GM23338 (cell line): ENCODE data around the gene ALDH1L2. TPM values are rescaled to one million over a fixed set of nuclear protein-coding genes. Genes with fewer than 3 reads are reported as not detected.

ENCODE experiments used
- ATAC-seq: fragments of 200-7000 bp; cut with Tn5 transposase; 3 replicates; pipeline ENCODE4 v1.9.1; 2020
- DNase-seq: peaks from one replicate; pipeline ENCODE4 v3.0.0-alpha.2; 2015; ENCODE audit warnings: low spot score
- H2AFZ ChIP-seq: fragments of 200-600 bp; sonication (generic); 2 replicates; pipeline ENCODE4 v1.8.0; 2016; ENCODE audit warnings: antibody characterized with exemption, mild to moderate bottlenecking, moderate library complexity
- H3F3A ChIP-seq: fragments of 200-600 bp; sonication (generic); replicated peaks from 2 replicates; pipeline ENCODE4 v1.8.0; 2017; ENCODE audit warnings: antibody characterized with exemption, mixed run types, low read depth
- H3K27ac ChIP-seq: fragments of 200-600 bp; sonication (generic); 2 replicates; pipeline ENCODE4 v1.6.1; 2016; ENCODE audit warnings: low read depth
- H3K27me3 ChIP-seq: fragments of 200-600 bp; sonication (generic); 2 replicates; pipeline ENCODE4 v1.8.0; 2016; ENCODE audit warnings: mild to moderate bottlenecking, mixed run types, moderate library complexity; ENCODE audit not compliant: insufficient read depth
- H3K36me3 ChIP-seq: fragments of 200-600 bp; sonication (generic); 2 replicates; pipeline ENCODE4 v1.8.0; 2016; ENCODE audit warnings: mild to moderate bottlenecking; ENCODE audit not compliant: insufficient read depth
- H3K4me1 ChIP-seq: fragments of 200-600 bp; sonication (generic); 2 replicates; pipeline ENCODE4 v1.8.0; 2016; ENCODE audit warnings: mild to moderate bottlenecking, moderate library complexity; ENCODE audit not compliant: insufficient read depth
- H3K4me2 ChIP-seq: fragments of 200-600 bp; sonication (generic); 2 replicates; pipeline ENCODE4 v1.7.1; 2017; ENCODE audit warnings: mixed run types
- H3K4me3 ChIP-seq: fragments of 200-600 bp; sonication (generic); 2 replicates; pipeline ENCODE4 v1.6.1; 2016; ENCODE audit warnings: mixed run types
- H3K79me2 ChIP-seq: fragments of 200-600 bp; sonication (generic); replicated peaks from 2 replicates; pipeline ENCODE4 v1.8.0; 2017; ENCODE audit warnings: mild to moderate bottlenecking; ENCODE audit not compliant: insufficient read depth
- H3K9me2 ChIP-seq: fragments of 200-600 bp; sonication (generic); 2 replicates; pipeline ENCODE4 v1.8.0; 2017; ENCODE audit not compliant: insufficient read depth
- H4K20me1 ChIP-seq: fragments of 200-600 bp; sonication (generic); replicated peaks from 2 replicates; pipeline ENCODE4 v1.8.0; 2017; ENCODE audit warnings: mild to moderate bottlenecking; ENCODE audit not compliant: insufficient read depth
- H3K27ac Mint-ChIP-seq: 2 replicates; pipeline ENCODE4 v1.8.0; 2020; ENCODE audit warnings: inconsistent platforms, mild to moderate bottlenecking, moderate library complexity, mixed read lengths
- H3K27me3 Mint-ChIP-seq: 3 replicates; pipeline ENCODE4 v1.8.0; 2022; ENCODE audit warnings: low read depth, mild to moderate bottlenecking, moderate library complexity, mixed read lengths, inconsistent platforms; ENCODE audit not compliant: insufficient read depth, poor library complexity
- H3K36me3 Mint-ChIP-seq: 3 replicates; pipeline ENCODE4 v1.8.0; 2021; ENCODE audit warnings: low read depth, mild to moderate bottlenecking, inconsistent platforms, moderate library complexity, mixed read lengths
- H3K4me1 Mint-ChIP-seq: 3 replicates; pipeline ENCODE4 v1.8.0; 2020; ENCODE audit warnings: mild to moderate bottlenecking, inconsistent platforms, mixed read lengths
- H3K4me3 Mint-ChIP-seq: 3 replicates; pipeline ENCODE4 v1.8.0; 2021; ENCODE audit warnings: moderate library complexity, mild to moderate bottlenecking, inconsistent platforms, mixed read lengths
- H3K9me3 Mint-ChIP-seq: 3 replicates; pipeline ENCODE4 v1.8.0; 2020; ENCODE audit warnings: moderate library complexity, mild to moderate bottlenecking, inconsistent platforms, mixed read lengths
- CREB1 ChIP-seq: fragments of 250-450 bp; sonication (Bioruptor Pico); IDR thresholded peaks from 2 replicates; pipeline ENCODE4 v1.5.0; 2020; ENCODE audit warnings: low read depth, mild to moderate bottlenecking, moderate library complexity
- CTCF ChIP-seq, 2 experiments: fragments of 200-600 bp in 1 of 2; sonication (generic) in 1 of 2; conservative IDR thresholded peaks; 2 replicates each; pipeline versions ENCODE4 v1.5.1 to v1.6.1; 2016 to 2017; ENCODE audit warnings: antibody characterized with exemption in 2 of 2, low read depth in 2 of 2, mild to moderate bottlenecking in 2 of 2, moderate library complexity in 1 of 2
- ETS1 ChIP-seq: IDR thresholded peaks from 2 replicates; pipeline ENCODE4 v1.6.1; 2016; ENCODE audit warnings: antibody characterized with exemption
- EZH2 ChIP-seq: fragments of 200-600 bp; sonication (generic); IDR thresholded peaks from one replicate; pipeline ENCODE4 v1.8.0; 2017; ENCODE audit warnings: antibody characterized with exemption, mild to moderate bottlenecking, low read depth; ENCODE audit not compliant: unreplicated experiment
- JUNB ChIP-seq: IDR thresholded peaks from one replicate; pipeline ENCODE4 v1.6.1; 2016; ENCODE audit warnings: antibody characterized with exemption; ENCODE audit not compliant: unreplicated experiment
- NANOG ChIP-seq: IDR thresholded peaks from 2 replicates; pipeline ENCODE4 v1.6.1; 2016; ENCODE audit warnings: antibody characterized with exemption, borderline replicate concordance
- POLR2AphosphoS5 ChIP-seq: IDR thresholded peaks from 2 replicates; pipeline ENCODE4 v1.6.1; 2016; ENCODE audit warnings: antibody characterized with exemption, low read depth
- REST ChIP-seq: IDR thresholded peaks from one replicate; pipeline ENCODE4 v1.6.1; 2018; ENCODE audit warnings: antibody characterized with exemption; ENCODE audit not compliant: unreplicated experiment
- ZNF114 ChIP-seq: fragments of 250-450 bp; sonication (Bioruptor Pico); IDR thresholded peaks from 2 replicates; pipeline ENCODE4 v1.5.0; 2020; ENCODE audit warnings: mild to moderate bottlenecking, moderate library complexity
- ZNF331 ChIP-seq: fragments of 250-450 bp; sonication (Bioruptor Pico); IDR thresholded peaks from 2 replicates; pipeline ENCODE4 v1.5.0; 2020; ENCODE audit warnings: low read depth, mild to moderate bottlenecking, moderate library complexity
- polyA plus RNA-seq: library from polyadenylated mRNA; unstranded; fragments of >200 nt; fragmentation: Nextera tagmentation; extraction: Ambion mirVana; gene quantifications from 2 replicates; pipeline ENCODE4 v1.2.1, GENCODE V29; 2016
- total RNA-seq: library from RNA; depleted of rRNA; stranded (reverse); fragments of >200 nt; shearing (Covaris generic); gene quantifications from 2 replicates; pipeline ENCODE4 v1.2.3, GENCODE V29; 2014
- TF ChIP-seq, protein P1 (sequence below): fragments of 250-450 bp; sonication (Bioruptor Pico); IDR thresholded peaks from 2 replicates; pipeline ENCODE4 v1.5.0; 2020; ENCODE audit warnings: mild to moderate bottlenecking, moderate library complexity

Gene ALDH1L2
- total and polyA plus RNA-seq, 2 experiments from 2014 or later, result 5.8 to 9.1 TPM

DNA sequence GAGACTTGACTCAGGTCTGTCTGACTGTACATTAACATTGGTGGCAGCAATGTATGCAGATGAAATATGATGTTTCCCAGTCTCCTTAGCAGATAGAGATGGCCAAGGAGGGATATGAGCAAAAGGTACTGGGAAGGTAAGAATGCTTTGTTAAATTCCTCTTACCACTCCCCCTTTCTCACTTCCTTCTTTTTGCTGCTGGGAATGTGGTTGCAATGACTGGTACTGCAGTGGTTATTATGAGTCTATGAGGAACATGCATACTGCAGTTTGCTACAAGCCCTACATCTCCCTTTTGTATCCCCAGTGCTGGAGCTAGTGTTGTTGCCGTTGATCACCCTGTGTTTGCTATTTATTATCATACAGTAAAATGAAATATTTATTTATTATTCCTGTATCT lies 35.9 kb downstream of the ALDH1L2 start:
- Histone ChIP-seq H3K36me3 (no peaks in the 10 kb centered on the region; the same call in 1 of the 2 replicates), H3K9me2 (no peaks in the 10 kb centered on the region), H4K20me1 (no peaks in the 10 kb centered on the region), H2AFZ (no peak overlapping the region), H3K79me2 (no peaks in the 10 kb centered on the region), H3K27me3 (no peaks in the 10 kb centered on the region), H3F3A (no peaks in the 10 kb centered on the region), H3K4me3 (no peak overlapping the region), H3K4me2 (no peak overlapping the region), H3K4me1 (no peaks in the 10 kb centered on the region; the same call in 1 of the 2 replicates), H3K27ac (no peak overlapping the region)
- Mint-ChIP-seq H3K27me3 (no peaks in the 10 kb centered on the region), H3K4me1 (peaks cover 2% of the 10 kb centered on the region; the same call in 2 of the 3 replicates), H3K27ac (no peak overlapping the region), H3K4me3 (no peak overlapping the region), H3K9me3 (no peaks in the 10 kb centered on the region), H3K36me3 (peaks cover 46% of the 10 kb centered on the region)
- TF ChIP-seq ZNF114 (CRISPR knock-in tag) (no peak), CREB1 (CRISPR knock-in tag) (no peak), JUNB (no peak), CTCF (conservative IDR thresholded peaks at IDR 0.05; ENCODE audit: low read depth in 2 of 2) (no peak), EZH2 (no peak), ZNF331 (CRISPR knock-in tag) (no peak), POLR2AphosphoS5 (no peak), REST (no peak), NANOG (no peak), ETS1 (no peak)
- TF ChIP-seq, protein P1, sequence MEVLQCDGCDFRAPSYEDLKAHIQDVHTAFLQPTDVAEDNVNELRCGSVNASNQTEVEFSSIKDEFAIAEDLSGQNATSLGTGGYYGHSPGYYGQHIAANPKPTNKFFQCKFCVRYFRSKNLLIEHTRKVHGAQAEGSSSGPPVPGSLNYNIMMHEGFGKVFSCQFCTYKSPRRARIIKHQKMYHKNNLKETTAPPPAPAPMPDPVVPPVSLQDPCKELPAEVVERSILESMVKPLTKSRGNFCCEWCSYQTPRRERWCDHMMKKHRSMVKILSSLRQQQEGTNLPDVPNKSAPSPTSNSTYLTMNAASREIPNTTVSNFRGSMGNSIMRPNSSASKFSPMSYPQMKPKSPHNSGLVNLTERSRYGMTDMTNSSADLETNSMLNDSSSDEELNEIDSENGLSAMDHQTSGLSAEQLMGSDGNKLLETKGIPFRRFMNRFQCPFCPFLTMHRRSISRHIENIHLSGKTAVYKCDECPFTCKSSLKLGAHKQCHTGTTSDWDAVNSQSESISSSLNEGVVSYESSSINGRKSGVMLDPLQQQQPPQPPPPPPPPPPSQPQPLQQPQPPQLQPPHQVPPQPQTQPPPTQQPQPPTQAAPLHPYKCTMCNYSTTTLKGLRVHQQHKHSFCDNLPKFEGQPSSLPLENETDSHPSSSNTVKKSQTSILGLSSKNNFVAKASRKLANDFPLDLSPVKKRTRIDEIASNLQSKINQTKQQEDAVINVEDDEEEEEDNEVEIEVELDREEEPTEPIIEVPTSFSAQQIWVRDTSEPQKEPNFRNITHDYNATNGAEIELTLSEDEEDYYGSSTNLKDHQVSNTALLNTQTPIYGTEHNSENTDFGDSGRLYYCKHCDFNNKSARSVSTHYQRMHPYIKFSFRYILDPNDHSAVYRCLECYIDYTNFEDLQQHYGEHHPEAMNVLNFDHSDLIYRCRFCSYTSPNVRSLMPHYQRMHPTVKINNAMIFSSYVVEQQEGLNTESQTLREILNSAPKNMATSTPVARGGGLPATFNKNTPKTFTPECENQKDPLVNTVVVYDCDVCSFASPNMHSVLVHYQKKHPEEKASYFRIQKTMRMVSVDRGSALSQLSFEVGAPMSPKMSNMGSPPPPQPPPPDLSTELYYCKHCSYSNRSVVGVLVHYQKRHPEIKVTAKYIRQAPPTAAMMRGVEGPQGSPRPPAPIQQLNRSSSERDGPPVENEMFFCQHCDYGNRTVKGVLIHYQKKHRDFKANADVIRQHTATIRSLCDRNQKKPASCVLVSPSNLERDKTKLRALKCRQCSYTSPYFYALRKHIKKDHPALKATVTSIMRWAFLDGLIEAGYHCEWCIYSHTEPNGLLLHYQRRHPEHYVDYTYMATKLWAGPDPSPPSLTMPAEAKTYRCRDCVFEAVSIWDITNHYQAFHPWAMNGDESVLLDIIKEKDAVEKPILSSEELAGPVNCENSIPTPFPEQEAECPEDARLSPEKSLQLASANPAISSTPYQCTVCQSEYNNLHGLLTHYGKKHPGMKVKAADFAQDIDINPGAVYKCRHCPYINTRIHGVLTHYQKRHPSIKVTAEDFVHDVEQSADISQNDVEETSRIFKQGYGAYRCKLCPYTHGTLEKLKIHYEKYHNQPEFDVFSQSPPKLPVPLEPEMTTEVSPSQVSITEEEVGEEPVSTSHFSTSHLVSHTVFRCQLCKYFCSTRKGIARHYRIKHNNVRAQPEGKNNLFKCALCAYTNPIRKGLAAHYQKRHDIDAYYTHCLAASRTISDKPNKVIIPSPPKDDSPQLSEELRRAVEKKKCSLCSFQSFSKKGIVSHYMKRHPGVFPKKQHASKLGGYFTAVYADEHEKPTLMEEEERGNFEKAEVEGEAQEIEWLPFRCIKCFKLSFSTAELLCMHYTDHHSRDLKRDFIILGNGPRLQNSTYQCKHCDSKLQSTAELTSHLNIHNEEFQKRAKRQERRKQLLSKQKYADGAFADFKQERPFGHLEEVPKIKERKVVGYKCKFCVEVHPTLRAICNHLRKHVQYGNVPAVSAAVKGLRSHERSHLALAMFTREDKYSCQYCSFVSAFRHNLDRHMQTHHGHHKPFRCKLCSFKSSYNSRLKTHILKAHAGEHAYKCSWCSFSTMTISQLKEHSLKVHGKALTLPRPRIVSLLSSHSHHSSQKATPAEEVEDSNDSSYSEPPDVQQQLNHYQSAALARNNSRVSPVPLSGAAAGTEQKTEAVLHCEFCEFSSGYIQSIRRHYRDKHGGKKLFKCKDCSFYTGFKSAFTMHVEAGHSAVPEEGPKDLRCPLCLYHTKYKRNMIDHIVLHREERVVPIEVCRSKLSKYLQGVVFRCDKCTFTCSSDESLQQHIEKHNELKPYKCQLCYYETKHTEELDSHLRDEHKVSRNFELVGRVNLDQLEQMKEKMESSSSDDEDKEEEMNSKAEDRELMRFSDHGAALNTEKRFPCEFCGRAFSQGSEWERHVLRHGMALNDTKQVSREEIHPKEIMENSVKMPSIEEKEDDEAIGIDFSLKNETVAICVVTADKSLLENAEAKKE (CRISPR knock-in tag), result no peak
- DNase-seq, result no peak
- ATAC-seq, result no peak
